Esophagus muscularis mucosa (tissue), 4 donors: ENCODE results near the gene CTNNA3. TPM values are rescaled to one million over a fixed set of nuclear protein-coding genes. Genes with fewer than 3 reads are reported as not detected.

Experiments
- DNase-seq: peaks from one replicate; pipeline ENCODE4 v3.0.0-alpha.2; 2017; ENCODE audit errors: extremely low spot score
- H3K27ac ChIP-seq, 4 donors: fragments of 200-600 bp; sonication (generic); replicated peaks in 1 of 4; 1 replicate in 3 of 4; 2 replicates in 1 of 4; pipeline ENCODE4 v1.5.1; 2016 to 2019; ENCODE audit warnings: mild to moderate bottlenecking in 1 of 4
- H3K27me3 ChIP-seq, 4 donors: fragments of 200-600 bp; sonication (generic); one replicate each; pipeline versions ENCODE4 v1.5.1 to v1.6.0; 2016 to 2019
- H3K36me3 ChIP-seq, 4 donors: fragments of 200-600 bp; sonication (generic); one replicate each; pipeline ENCODE4 v1.5.1; 2016 to 2019
- H3K4me1 ChIP-seq, 4 donors: fragments of 200-600 bp; sonication (generic); one replicate each; pipeline ENCODE4 v1.5.1; 2016 to 2019
- H3K4me3 ChIP-seq, 4 donors: fragments of 200-600 bp; sonication (generic); 1 replicate in 2 of 4; 2 replicates in 2 of 4; pipeline ENCODE4 v1.5.1; 2016 to 2019; ENCODE audit warnings: mild to moderate bottlenecking in 4 of 4, moderate library complexity in 1 of 4
- H3K9me3 ChIP-seq, 4 donors: fragments of 200-600 bp; sonication (generic); 1 replicate in 3 of 4; 2 replicates in 1 of 4; pipeline ENCODE4 v1.5.1; 2016 to 2019
- CTCF ChIP-seq, 3 experiments: fragments of 200-600 bp in 2 of 3; fragments of 450-650 bp in 1 of 3; sonication (generic) in 2 of 3; IDR thresholded peaks; one replicate each; pipeline ENCODE4 v1.5.1; 2017 to 2019; ENCODE audit warnings: antibody characterized with exemption in 3 of 3, mild to moderate bottlenecking in 2 of 3, moderate library complexity in 1 of 3
- EP300 ChIP-seq: sonication (generic); formaldehyde crosslinking; IDR thresholded peaks from one replicate; pipeline ENCODE4 v1.6.1; 2017; ENCODE audit warnings: antibody characterized with exemption
- POLR2A ChIP-seq: fragments of 450-650 bp; IDR thresholded peaks from one replicate; pipeline ENCODE4 v1.6.1; 2017; ENCODE audit warnings: antibody characterized with exemption, moderate library complexity, mild to moderate bottlenecking, low read depth
- POLR2AphosphoS5 ChIP-seq, 2 donors: sonication (generic); formaldehyde crosslinking; IDR thresholded peaks; one replicate each; pipeline ENCODE4 v1.6.1; 2017; ENCODE audit warnings: antibody characterized with exemption in 2 of 2
- WGBS: methylation state at CpG from one replicate; pipeline ENCODE4 v1.1.5; 2018; 5-methylcytosine and 5-hydroxymethylcytosine counted together
- intact Hi-C: fragments of 100-400 bp; cut with DNase I; formaldehyde crosslinking; loops from one replicate; pipeline ENCODE4 v1.15.1; 2023
- total RNA-seq, 4 donors: library from RNA; depleted of rRNA; stranded (reverse); fragments of >200 nt; gene quantifications; one replicate each; pipeline versions ENCODE4 v1.1.0 to v1.2.1, GENCODE V29; 2016

Gene CTNNA3
- total RNA-seq, 4 donors from 2014 or later, result 5.1 to 27.8 (median 17.6) TPM

GRCh38 chr10:66828957-66829356 lies 867.0 kb downstream of the CTNNA3 start:
- TF ChIP-seq POLR2AphosphoS5 (IDR thresholded peaks at IDR 0.05) (no peak), CTCF (IDR thresholded peaks at IDR 0.05) (no peak), EP300 (no peak), POLR2A (no peak)
- DNase-seq, result no peak

GRCh38 chr10:66827353-66827752 lies 868.6 kb downstream of the CTNNA3 start:
- no peak for DNase-seq
- intact Hi-C loops, result no loop called here
- Histone ChIP-seq H3K36me3 (no peaks in the 10 kb centered on the region), H3K27ac (no peak overlapping the region), H3K27me3 (no peaks in the 10 kb centered on the region), H3K4me1 (no peaks in the 10 kb centered on the region), H3K4me3 (no peak overlapping the region), H3K9me3 (no peaks in the 10 kb centered on the region)
- no peak for TF ChIP-seq POLR2A
- TF ChIP-seq EP300, result no peak
- no peak for TF ChIP-seq POLR2AphosphoS5 (IDR thresholded peaks at IDR 0.05)
- no peak for TF ChIP-seq CTCF (IDR thresholded peaks at IDR 0.05)
- WGBS, result 48% methylated on average over 1 of the region's 1 CpG

More at GRCh38 chr10:66828957-66829356, 867.0 kb downstream of the CTNNA3 start:
- H3K4me1 ChIP-seq, result no peaks in the 10 kb centered on the region
- H3K4me3 ChIP-seq, result no peak overlapping the region
- no peaks in the 10 kb centered on the region for H3K9me3 ChIP-seq
- 93% methylated on average over 2 of the region's 2 CpGs for WGBS
- H3K27ac ChIP-seq, result no peak overlapping the region
- no peaks in the 10 kb centered on the region for H3K36me3 ChIP-seq
- no peaks in the 10 kb centered on the region for H3K27me3 ChIP-seq
- intact Hi-C loops, result no loop called here

- Histone ChIP-seq H3K9me3 (no peaks in the 10 kb centered on the region), H3K27me3 (no peaks in the 10 kb centered on the region), H3K36me3 (no peaks in the 10 kb centered on the region), H3K4me3 (no peak overlapping the region), H3K4me1 (no peaks in the 10 kb centered on the region), H3K27ac (no peak overlapping the region)
- 70% methylated on average over 1 of the region's 1 CpG for WGBS
- no peak for DNase-seq
- no peak for TF ChIP-seq CTCF (IDR thresholded peaks at IDR 0.05)
- TF ChIP-seq POLR2A, result no peak
- TF ChIP-seq EP300, result no peak
- TF ChIP-seq POLR2AphosphoS5 (IDR thresholded peaks at IDR 0.05), result no peak
- intact Hi-C loops, result no loop called here
Measured at GRCh38 chr10:66823301-66823700, 872.7 kb downstream of the CTNNA3 start.

- TF ChIP-seq POLR2AphosphoS5 (IDR thresholded peaks at IDR 0.05) (no peak), POLR2A (no peak), CTCF (IDR thresholded peaks at IDR 0.05) (no peak), EP300 (no peak)
- Histone ChIP-seq H3K4me3 (no peak overlapping the region), H3K27ac (no peak overlapping the region), H3K4me1 (no peaks in the 10 kb centered on the region), H3K27me3 (no peaks in the 10 kb centered on the region), H3K36me3 (no peaks in the 10 kb centered on the region), H3K9me3 (no peaks in the 10 kb centered on the region)
- 75% methylated on average over 1 of the region's 1 CpG for WGBS
- no peak for DNase-seq
- intact Hi-C loops, result no loop called here
Measured at GRCh38 chr10:66822801-66823200, 873.2 kb downstream of the CTNNA3 start.

GRCh38 chr10:66819691-66820090 lies 876.3 kb downstream of the CTNNA3 start:
- H3K9me3 ChIP-seq, result no peaks in the 10 kb centered on the region
- TF ChIP-seq POLR2A, result no peak
- DNase-seq, result no peak
- no peaks in the 10 kb centered on the region for H3K36me3 ChIP-seq
- H3K4me1 ChIP-seq, result no peaks in the 10 kb centered on the region
- H3K27ac ChIP-seq, result no peak overlapping the region
- no peak overlapping the region for H3K4me3 ChIP-seq
- H3K27me3 ChIP-seq, result no peaks in the 10 kb centered on the region
- intact Hi-C loops, result no loop called here
